ENCODE results near the gene PAQR4. TPM values are rescaled to one million over a fixed set of nuclear protein-coding genes. Genes with fewer than 3 reads are reported as not detected.

The PAQR4 gene
- polyA plus RNA-seq, 1 of the 3 experiments (the other 2 are of a cell fraction), result 8.8 TPM

DNA sequence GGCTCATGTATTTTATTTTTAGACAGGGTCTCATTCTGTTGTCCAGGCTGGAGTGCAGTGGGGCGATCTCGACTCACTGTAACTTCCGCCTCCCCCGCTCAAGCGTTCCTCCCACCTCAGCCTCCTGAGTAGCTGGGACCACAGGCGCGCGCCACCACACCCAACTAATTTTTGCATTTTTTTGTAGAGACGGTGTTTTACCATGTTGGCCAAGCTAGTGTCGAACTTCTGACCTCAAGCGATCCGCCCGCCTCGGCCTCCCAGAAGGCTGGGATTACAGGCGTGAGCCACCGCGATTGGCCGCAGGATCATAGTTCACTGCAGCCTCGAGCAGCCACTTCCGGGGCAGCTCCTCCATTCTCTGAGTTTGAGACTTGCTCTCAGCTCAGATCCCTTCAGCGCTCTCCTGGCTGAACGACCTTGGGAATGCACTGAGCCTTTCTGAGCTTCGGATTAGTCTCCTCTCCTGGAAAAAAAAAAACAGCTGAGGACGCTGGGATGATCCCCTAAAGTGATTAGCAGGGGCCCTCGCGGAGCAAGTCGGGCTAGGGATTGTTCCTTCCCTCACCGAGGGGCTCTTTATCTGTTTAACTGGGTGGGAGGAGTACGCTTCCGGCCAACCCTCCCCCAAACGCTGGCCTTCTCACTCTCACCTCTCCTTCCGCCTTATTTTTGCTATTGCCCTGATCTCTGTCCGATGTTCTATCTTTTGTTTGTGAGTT is 12.2 kb downstream of the PAQR4 start:
- Histone ChIP-seq H2AFZ (ENCODE audit: low read depth) (no peak overlapping the region), H3K4me1 (ENCODE audit: control insufficient read depth in 1 of 2, insufficient read depth in 2 of 2, low read depth in 1 of 2, low read length in 1 of 2) (peaks cover 4 to 18% of the 10 kb centered on the region in 2 experiments; a peak in 2 of 4 replicates), H3K4me2 (peak overlapping the region; percentile 98), H3K4me3 (ENCODE audit: low read depth in 2 of 2, low read length in 1 of 2) (peak overlapping the region in 1 of 2 experiments; percentile 69; a peak in 2 of 4 replicates), H3K27ac (ENCODE audit: low read depth in 2 of 2, low read length in 1 of 2) (no peak overlapping the region), H3K36me3 (replicated peaks in 1 of 2; ENCODE audit: control insufficient read depth in 1 of 2, insufficient read depth in 2 of 2, low read length in 1 of 2) (no peaks in the 10 kb centered on the region), H3K9me3 (no peaks in the 10 kb centered on the region), H3F3A (replicated peaks; ENCODE audit: insufficient read depth) (peaks cover 10% of the 10 kb centered on the region), H3K79me2 (ENCODE audit: insufficient read depth) (peaks cover 16% of the 10 kb centered on the region; the same call in 1 of the 2 replicates), H3K9ac (peak overlapping the region; percentile 93; the same call in 1 of the 2 replicates), H4K20me1 (ENCODE audit: insufficient read depth) (no peaks in the 10 kb centered on the region), H3K9me2 (no peaks in the 10 kb centered on the region), H3K27me3 (ENCODE audit: insufficient read depth) (no peaks in the 10 kb centered on the region)
- DNase-seq, result no peak
- ChIA-PET POLR2A (interaction anchor here (0.8 to 2.2 kb wide), 3 partner anchors 12 to 19 kb away, joined by 3 to 12 read pairs (median 4); partner anchors contain the start of gene PAQR4), CTCF (interaction anchor here (0.6 to 3.1 kb wide), 8 partner anchors 9 to 148 kb away, joined by 3 to 25 read pairs (median 3); partner anchors contain the start of gene KREMEN2)
- TF ChIP-seq RCOR1 (IDR thresholded peaks at IDR 0.05; ENCODE audit: low read length) (no peak), USF1 (IDR thresholded peaks at IDR 0.05; ENCODE audit: borderline replicate concordance, low read depth) (no peak), MXI1 (IDR thresholded peaks at IDR 0.05; ENCODE audit: low read depth, low read length) (no peak), RFX5 (IDR thresholded peaks at IDR 0.05; ENCODE audit: low read length) (no peak), PBX3 (IDR thresholded peaks at IDR 0.05) (no peak), GABPA (IDR thresholded peaks at IDR 0.05; ENCODE audit: low read depth) (no peak), RXRA (IDR thresholded peaks at IDR 0.05; ENCODE audit: borderline replicate concordance, low read depth) (no peak), TAF1 (IDR thresholded peaks at IDR 0.05; ENCODE audit: borderline replicate concordance, low read depth, low read length) (no peak), TCF12 (IDR thresholded peaks at IDR 0.05) (no peak), JUND (IDR thresholded peaks at IDR 0.05) (no peak), SIN3A (IDR thresholded peaks at IDR 0.05; ENCODE audit: borderline replicate concordance, low read depth, low read length) (no peak), RAD21 (IDR thresholded peaks at IDR 0.05; ENCODE audit: low read length) (no peak), SMC3 (IDR thresholded peaks at IDR 0.05; ENCODE audit: low read depth, low read length) (no peak), CHD2 (IDR thresholded peaks at IDR 0.05; ENCODE audit: low read length, partially characterized antibody) (no peak), FOXM1 (IDR thresholded peaks at IDR 0.05; ENCODE audit: low read depth) (no peak), POLR2AphosphoS5 (IDR thresholded peaks at IDR 0.05; ENCODE audit: low read depth, low read length) (no peak)
- WGBS (ENCODE audit: low lambda C conversion rate), result 95% methylated on average over 33 of the region's 33 CpGs

- Histone ChIP-seq H3K4me2 (no peak overlapping the region), H3K27ac (ENCODE audit: low read depth in 2 of 2, low read length in 1 of 2) (no peak overlapping the region), H3K79me2 (ENCODE audit: insufficient read depth) (peaks cover 16% of the 10 kb centered on the region; the same call in 1 of the 2 replicates), H3K4me3 (ENCODE audit: low read depth in 2 of 2, low read length in 1 of 2) (no peak overlapping the region), H3K4me1 (ENCODE audit: control insufficient read depth in 1 of 2, insufficient read depth in 2 of 2, low read depth in 1 of 2, low read length in 1 of 2) (peaks cover 4 to 24% of the 10 kb centered on the region in 2 experiments; a peak in 2 of 4 replicates), H4K20me1 (ENCODE audit: insufficient read depth) (no peaks in the 10 kb centered on the region), H3K27me3 (ENCODE audit: insufficient read depth) (no peaks in the 10 kb centered on the region), H3K9ac (no peak overlapping the region), H3F3A (replicated peaks; ENCODE audit: insufficient read depth) (peaks cover 10% of the 10 kb centered on the region), H2AFZ (ENCODE audit: low read depth) (no peak overlapping the region), H3K9me2 (no peaks in the 10 kb centered on the region), H3K9me3 (no peaks in the 10 kb centered on the region), H3K36me3 (replicated peaks in 1 of 2; ENCODE audit: control insufficient read depth in 1 of 2, insufficient read depth in 2 of 2, low read length in 1 of 2) (no peaks in the 10 kb centered on the region)
- CTCF ChIA-PET, result interaction anchor here (1.0 to 3.1 kb wide), 6 partner anchors 8 to 148 kb away, joined by 3 to 25 read pairs (median 4); partner anchors contain the start of gene KREMEN2
- DNase-seq, result no peak
- POLR2A ChIA-PET, result interaction anchor here (1.3 to 2.2 kb wide), 2 partner anchors 8 to 12 kb away, joined by 4 to 12 read pairs; partner anchors contain the start of gene PAQR4
- 88% methylated on average over 4 of the region's 4 CpGs for WGBS (ENCODE audit: low lambda C conversion rate)
- TF ChIP-seq TEAD4 (IDR thresholded peaks at IDR 0.05; ENCODE audit: borderline replicate concordance, insufficient read depth) (no peak), FOSL2 (IDR thresholded peaks at IDR 0.05; ENCODE audit: borderline replicate concordance, low read depth) (no peak), GATA2 (CRISPR knock-in tag; IDR thresholded peaks at IDR 0.05) (no peak), REST (IDR thresholded peaks at IDR 0.05; ENCODE audit: low read depth, low read length) (no peak), EP300 (IDR thresholded peaks at IDR 0.05; ENCODE audit: borderline replicate concordance in 1 of 2, low read depth in 1 of 2, low read length in 1 of 2) (no peak), MEF2A (IDR thresholded peaks at IDR 0.05; ENCODE audit: borderline replicate concordance, low read depth) (no peak), FOXJ3 (CRISPR knock-in tag; IDR thresholded peaks at IDR 0.05) (no peak), RAD21 (IDR thresholded peaks at IDR 0.05; ENCODE audit: low read length) (no peak), TAF1 (IDR thresholded peaks at IDR 0.05; ENCODE audit: borderline replicate concordance, low read depth, low read length) (no peak)
Measured at GRCh38 chr16:2981899-2982250, 12.7 kb downstream of the PAQR4 start.

Measured in SK-N-SH (cell line).